Adrenal gland (tissue), 5 donors: ENCODE data around the gene SH3PXD2B.

Source experiments
- POLR2A ChIP-seq, 2 donors: fragments of 450-650 bp; IDR thresholded peaks; one replicate each; pipeline ENCODE4 v1.6.1; 2017; ENCODE audit warnings: antibody characterized with exemption in 2 of 2, mild to moderate bottlenecking in 2 of 2, moderate library complexity in 1 of 2
- TF ChIP-seq, protein P1 (sequence below), 6 experiments: fragments of 450-650 bp in 4 of 6; fragments of 200-600 bp in 2 of 6; sonication (generic) in 1 of 6; IDR thresholded peaks; 1 replicate in 5 of 6; 2 replicates in 1 of 6; pipeline versions ENCODE4 v1.5.1 to v1.8.0; 2016 to 2021; ENCODE audit warnings: antibody characterized with exemption in 6 of 6, mild to moderate bottlenecking in 2 of 6, moderate library complexity in 1 of 6
- donor health status: DM: no; HTN: no; CAD: no.

DNA sequence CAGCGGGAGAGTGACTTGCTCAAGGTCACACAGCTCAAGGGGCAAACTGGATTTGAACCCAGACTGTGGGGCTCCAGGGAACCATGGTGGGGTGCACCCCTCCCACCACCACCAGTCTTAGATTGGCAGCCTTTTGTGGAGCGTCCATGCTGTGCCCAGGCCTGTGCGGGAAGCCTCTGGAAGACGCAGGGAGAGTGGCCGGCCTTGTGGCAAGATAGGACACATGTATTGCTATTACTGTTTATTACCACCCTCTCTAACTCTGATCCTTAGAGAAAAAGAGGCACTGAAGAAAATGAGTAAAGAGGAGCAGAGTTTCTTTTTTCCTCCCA is 25.4 kb upstream of the SH3PXD2B start:
- TF ChIP-seq, protein P1, sequence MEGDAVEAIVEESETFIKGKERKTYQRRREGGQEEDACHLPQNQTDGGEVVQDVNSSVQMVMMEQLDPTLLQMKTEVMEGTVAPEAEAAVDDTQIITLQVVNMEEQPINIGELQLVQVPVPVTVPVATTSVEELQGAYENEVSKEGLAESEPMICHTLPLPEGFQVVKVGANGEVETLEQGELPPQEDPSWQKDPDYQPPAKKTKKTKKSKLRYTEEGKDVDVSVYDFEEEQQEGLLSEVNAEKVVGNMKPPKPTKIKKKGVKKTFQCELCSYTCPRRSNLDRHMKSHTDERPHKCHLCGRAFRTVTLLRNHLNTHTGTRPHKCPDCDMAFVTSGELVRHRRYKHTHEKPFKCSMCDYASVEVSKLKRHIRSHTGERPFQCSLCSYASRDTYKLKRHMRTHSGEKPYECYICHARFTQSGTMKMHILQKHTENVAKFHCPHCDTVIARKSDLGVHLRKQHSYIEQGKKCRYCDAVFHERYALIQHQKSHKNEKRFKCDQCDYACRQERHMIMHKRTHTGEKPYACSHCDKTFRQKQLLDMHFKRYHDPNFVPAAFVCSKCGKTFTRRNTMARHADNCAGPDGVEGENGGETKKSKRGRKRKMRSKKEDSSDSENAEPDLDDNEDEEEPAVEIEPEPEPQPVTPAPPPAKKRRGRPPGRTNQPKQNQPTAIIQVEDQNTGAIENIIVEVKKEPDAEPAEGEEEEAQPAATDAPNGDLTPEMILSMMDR (IDR thresholded peaks at IDR 0.05): no peak
- no peak for TF ChIP-seq POLR2A (IDR thresholded peaks at IDR 0.05)
